ENCODE measurements around the gene GPBP1L1.

GPBP1L1 gene

DNA sequence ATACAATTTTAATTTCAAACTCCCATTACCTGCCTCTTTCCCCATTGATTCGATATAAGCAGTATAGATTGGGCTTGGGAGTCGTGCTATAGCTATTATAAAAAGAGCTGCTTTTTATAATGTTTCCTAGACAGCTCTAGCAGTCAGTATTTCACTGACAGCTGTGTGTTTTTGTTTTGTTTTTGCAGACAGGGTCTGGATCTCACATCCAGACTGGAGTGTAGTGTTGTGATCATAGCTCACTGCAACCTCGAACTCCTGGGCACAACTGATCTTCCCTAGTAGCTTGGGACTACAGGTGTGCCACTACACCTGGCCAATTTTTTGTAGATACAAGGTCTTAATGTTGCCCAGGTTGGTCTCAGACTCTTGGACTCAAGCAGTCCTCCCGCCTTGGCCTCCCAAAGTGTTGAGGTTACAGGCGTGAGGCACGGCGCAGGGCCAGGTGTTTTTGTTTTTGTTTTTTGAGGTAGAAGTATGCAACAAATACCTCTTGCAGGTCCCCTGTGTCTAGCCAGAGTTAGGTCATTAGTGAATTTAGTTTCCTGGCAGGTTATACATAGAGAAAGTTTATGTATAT, 100.7 kb downstream of the GPBP1L1 start:
- no peak for FAIRE-seq

DNA sequence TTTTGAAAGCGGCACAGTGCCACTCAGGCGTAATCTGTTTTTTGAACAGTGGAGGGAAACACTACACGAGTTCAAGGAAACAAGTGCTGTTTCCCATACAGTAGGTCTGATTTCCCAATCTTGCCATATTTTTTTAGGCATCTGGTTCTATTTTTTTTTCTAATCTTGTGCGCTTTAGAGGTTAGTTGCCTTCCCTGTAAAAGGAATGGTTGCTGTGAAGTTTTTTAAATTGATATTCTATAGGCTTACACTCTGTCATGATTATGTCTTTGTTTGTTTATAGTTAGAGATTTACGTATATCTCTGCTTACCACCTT, 101.3 kb downstream of the GPBP1L1 start:
- FAIRE-seq = no peak

GRCh38 chr1:45584351-45585109, 101.8 kb downstream of the GPBP1L1 start:
- no peak for FAIRE-seq

- FAIRE-seq = no peak
These were observed 102.5 kb downstream of the GPBP1L1 start, which contains the start of gene NASP for GRCh38 chr1:45583666-45584350. Gene NASP, plus strand, starts transcription at chr1:45584041. Its CDS starts 106 bp downstream, at chr1:45584147.

- peak; percentile 84 for FAIRE-seq
These were observed 103.1 kb downstream of the GPBP1L1 start for GRCh38 chr1:45583264-45583665.

All from TTC549 (cell line).